GM10847 (cell line): ENCODE measurements around the gene KCNRG.

Experiments used
- POLR2A ChIP-seq: IDR thresholded peaks from 2 replicates; pipeline ENCODE4 v1.6.1; 2011; ENCODE audit not compliant: insufficient read length; ENCODE audit errors: extremely low read depth

KCNRG gene

DNA sequence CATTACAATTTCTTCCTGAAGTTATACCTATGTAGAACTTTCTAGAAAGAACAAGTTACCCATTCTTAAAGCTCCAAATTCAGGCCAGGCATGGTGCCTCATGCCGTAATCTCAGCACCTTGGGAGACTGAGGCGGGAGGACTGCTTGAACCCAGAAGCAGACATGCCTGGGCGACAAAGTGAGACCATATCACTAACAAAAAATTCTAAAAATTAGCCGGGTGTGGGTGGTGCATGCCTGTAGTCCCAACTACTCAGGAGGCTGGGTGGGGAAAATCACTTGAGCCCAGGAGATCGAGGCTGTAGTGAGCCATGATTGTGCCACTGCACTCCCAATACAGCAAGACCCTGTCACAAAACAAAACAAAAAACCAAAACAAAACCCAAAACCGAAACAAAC lies 23.0 kb downstream of the KCNRG start:
- no peak for TF ChIP-seq POLR2A

DNA sequence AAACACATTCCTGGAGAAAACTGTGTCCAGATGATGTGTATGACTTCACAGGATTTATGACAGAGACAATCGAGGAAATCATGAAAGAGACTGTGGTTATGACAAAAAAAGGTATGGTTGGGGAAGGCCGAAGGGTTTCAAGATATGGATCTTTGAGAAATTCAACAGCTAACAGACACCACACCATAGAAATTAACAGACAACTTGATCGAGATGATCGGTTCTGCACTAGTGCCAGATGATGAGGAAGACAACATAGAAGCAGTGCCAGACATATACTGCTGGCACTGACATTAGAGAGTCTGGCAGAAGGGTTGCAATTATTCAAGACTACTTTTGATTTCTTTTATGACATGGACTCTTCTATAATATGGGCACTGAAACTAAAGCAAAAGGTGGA lies 37.2 kb downstream of the KCNRG start:
- TF ChIP-seq POLR2A: no peak

DNA sequence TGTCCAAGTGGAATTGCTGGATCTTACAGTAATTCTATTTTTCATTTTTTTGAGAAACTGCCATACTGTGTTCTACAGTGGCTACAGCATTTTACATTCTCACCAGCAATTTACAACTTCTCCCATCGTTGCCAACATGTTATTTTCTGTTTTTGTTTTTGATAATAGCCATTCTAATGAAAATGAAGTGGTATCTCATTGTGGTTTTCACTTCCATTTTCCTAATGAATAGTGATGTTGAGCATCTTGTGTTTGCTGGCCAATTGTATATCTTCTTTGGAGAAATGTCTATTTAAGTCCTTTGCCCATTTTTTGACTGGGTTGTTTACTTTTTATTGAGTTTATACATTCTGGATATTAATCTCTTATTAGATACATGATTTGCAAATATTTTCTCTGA lies 38.6 kb downstream of the KCNRG start:
- no peak for TF ChIP-seq POLR2A

DNA sequence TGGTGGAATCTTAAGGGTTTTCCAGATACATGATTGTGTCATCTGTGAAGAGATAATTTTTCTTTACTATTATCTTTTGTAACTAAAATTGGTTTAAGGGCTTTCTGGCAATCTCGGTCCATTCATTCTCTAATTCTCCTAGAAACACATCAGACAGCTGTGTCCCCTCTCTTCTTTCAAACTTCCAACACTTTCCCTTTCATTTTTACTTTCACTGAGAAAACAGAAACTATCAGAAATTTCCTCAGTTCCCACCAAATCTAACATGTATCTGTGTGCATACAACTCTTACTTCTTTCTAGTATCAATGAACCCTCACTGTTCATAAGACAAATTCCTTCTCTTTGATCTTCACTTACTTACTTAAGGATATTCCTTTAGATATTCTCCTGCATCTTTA lies 40.2 kb downstream of the KCNRG start:
- TF ChIP-seq POLR2A: no peak

DNA sequence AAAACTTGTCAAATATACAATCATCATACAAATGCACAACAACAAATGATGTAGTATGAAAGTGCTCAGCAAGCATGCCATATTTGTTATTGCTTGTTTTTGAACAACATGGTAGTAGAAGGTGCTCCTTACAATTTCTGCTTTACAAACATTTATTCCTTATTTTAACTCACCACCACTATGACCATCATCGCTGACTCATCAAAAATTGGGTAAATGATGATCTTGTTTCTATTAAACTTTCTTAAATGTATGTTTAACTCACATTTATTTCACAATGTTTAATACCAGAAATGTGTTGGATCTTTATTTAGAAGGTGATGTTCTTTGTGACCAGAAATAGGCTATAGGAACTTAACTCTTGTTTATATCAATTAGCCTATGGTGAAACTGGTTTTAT lies 45.5 kb downstream of the KCNRG start:
- no peak for TF ChIP-seq POLR2A

DNA sequence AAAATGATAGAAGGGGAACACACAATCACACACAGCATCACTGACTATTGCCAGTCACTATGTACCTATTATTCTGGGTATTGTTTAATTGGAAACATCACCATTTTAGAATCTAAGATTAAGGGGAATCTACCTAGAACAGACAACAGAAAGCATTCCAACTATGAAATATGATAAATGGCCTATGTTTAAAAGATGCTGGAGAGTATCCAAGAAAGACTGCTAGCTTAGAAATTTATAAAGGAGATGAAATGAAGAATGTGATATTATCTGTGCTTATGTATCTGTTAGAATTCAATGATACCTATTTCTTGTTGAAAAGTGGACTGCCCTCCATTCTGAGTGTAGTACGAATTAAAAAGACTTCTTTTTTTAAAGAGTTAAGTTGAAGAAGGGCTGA lies 50.5 kb downstream of the KCNRG start:
- TF ChIP-seq POLR2A: no peak

DNA sequence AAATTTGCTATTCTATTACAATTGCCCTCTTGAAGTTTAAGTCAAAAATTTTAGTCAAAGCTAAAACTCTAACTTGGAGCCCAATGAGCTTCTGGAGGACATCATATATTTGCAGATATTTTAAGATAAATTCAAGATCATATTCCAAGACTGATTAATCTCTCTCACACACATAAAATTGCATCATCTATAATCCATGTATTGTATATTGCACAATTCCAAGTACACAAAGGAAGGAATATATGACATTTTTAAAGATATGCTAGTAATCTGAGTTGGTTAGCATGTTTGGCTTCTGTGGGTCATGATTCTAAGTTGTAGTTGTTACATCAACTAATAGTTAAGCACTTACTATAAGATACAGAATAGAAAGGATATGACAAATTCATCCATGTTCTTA lies 53.3 kb downstream of the KCNRG start:
- no peak for TF ChIP-seq POLR2A

DNA sequence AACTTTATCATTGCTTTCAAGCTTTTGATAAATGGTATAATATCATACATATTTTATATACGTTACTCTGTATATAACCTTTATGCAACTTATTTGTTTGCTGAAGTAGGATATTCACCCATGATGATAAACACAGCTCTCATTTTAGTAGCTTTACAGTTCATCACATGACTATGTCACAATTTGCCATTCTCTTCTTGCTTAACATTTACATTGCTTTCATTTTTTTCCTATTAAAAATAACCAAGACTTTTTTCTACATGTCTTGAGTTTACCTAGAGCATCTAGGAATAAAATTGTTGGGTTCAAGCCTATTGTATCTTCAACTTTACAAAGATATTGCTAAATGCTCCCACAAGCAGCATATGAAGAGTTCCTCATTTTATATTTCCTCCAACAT lies 54.0 kb downstream of the KCNRG start:
- no peak for TF ChIP-seq POLR2A

DNA sequence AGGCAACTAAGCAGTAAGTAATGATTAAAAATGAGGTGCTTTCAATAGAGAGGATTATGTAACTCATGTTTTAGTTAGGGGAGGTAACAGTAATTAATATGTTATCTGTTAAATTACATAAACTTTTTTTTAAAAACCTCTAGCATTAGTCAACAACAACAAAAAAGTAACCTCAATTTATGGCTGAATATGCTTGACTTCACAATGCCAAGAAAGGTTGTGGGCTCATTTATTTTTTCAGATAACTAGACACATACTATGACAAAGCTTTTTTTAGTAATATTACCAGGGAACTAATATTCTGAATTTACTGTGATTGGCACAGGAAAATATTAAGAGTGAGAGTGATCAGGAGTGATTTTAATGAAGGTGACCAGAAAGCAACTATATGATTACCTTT lies 54.9 kb downstream of the KCNRG start:
- no peak for TF ChIP-seq POLR2A
